ENCODE results near the gene NBAS. TPM values are rescaled to one million over a fixed set of nuclear protein-coding genes. Genes with fewer than 3 reads are reported as not detected.
"Not testable (repeated sequence)": the region's sequence is repeated elsewhere in the genome, so short reads cannot be mapped to it uniquely, and the experiment has no call there.

NBAS gene
- polyA plus RNA-seq, 4 donors = 26.0 to 67.2 (median 33.6) TPM

DNA sequence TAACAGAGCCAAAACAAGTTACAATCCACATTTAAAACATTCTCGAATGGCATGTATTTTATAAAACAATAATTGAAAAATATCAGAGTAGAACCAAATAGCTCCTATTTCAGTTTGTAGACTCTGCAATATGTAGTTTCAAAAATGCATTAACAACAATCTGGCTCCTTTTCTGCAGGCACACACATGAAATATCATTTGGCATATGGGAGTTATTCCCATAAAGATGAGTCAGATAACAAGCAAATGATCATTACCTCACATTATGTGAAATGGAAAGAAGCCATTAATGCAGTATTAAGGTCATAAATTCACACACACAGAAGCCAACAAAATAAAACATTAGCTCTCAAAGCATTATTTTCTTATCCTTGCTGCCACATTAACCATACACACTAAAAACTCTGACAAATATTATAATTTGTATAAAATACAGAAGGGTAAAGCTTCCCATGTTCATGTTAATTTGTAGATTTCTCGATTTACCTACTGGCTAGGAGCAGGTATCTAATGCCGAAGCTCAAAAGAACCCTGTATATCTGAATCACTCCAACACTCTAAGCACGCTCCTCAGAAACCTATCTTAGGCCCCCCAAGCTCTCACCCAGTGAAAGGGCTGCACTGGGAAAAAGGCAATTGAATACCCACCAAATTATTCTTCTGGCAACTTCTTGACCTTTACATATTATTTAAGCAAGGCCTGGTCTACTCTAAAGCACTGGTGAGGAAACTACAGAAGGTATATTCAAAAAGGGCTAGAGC, 13.8 kb downstream of the NBAS start:
- Histone ChIP-seq H3K9me3 (ENCODE audit: control insufficient read depth in 2 of 2, insufficient read depth in 1 of 2, low read depth in 1 of 2, low read length in 1 of 2) (no peaks in the 10 kb centered on the region), H3K4me1 (ENCODE audit: control insufficient read depth in 3 of 3, insufficient read depth in 2 of 3, low read depth in 1 of 3, low read length in 2 of 3) (no peaks in the 10 kb centered on the region), H3K36me3 (ENCODE audit: control insufficient read depth in 3 of 3, insufficient read depth in 2 of 3, low read depth in 1 of 3, low read length in 3 of 3) (peaks cover 0 to 20% (median 5%) of the 10 kb centered on the region in 3 donors), H3K27me3 (ENCODE audit: control insufficient read depth in 3 of 3, insufficient read depth in 3 of 3, low read length in 3 of 3) (no peaks in the 10 kb centered on the region), H3K27ac (ENCODE audit: low read depth in 1 of 3, low read length in 2 of 3) (no peak overlapping the region), H3K4me3 (ENCODE audit: low read depth in 1 of 3, low read length in 3 of 3) (no peak overlapping the region)
- 93 to 97% (median 96%) methylated on average over 4 of the region's 4 CpGs for WGBS, 3 donors
- DNase-seq (no peak), FAIRE-seq (no peak)

DNA sequence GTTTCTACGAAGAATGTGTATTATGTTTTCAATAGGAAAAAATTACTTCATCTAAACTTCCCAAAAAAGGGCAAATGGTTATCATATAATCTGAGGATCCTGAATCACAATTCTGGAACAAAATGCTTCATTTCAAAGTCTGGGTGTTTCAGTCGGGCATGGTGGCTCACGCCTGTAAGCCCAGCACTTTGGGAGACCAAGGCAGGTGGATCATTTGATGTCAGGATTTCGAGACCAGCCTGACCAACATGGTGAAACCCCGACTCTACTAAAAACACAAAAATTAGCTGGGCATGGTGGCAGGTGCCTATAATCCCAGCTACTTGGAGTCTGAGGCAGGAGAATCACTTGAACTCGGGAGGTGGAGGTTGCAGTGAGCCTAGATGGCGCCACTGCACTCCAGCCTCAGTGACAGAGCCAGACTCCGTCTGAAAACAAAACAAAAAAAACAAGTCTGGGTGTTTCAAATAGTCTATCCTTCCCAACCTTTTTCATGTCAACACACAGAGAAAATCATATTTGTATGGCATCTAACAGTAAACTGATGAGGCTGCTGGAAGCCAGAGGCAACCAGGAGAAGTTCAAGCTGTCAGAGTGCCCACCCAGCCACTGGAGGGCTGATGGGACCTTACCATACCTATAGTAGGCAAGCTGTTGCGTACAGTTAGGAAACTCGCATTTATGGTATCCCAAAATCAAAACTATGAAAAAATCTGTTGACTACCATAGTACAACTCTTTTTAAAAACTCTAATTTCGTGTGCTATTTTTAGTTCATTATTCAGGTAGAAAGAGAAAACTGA, 14.6 kb downstream of the NBAS start:
- Histone ChIP-seq H3K4me1 (ENCODE audit: control insufficient read depth in 3 of 3, insufficient read depth in 2 of 3, low read depth in 1 of 3, low read length in 2 of 3) (no peaks in the 10 kb centered on the region), H3K36me3 (ENCODE audit: control insufficient read depth in 3 of 3, insufficient read depth in 2 of 3, low read depth in 1 of 3, low read length in 3 of 3) (peaks cover 0 to 20% (median 3%) of the 10 kb centered on the region in 3 donors), H3K4me3 (ENCODE audit: low read depth in 1 of 3, low read length in 3 of 3) (no peak overlapping the region), H3K27ac (ENCODE audit: low read depth in 1 of 3, low read length in 2 of 3) (no peak overlapping the region), H3K9me3 (ENCODE audit: control insufficient read depth in 2 of 2, insufficient read depth in 1 of 2, low read depth in 1 of 2, low read length in 1 of 2) (no peaks in the 10 kb centered on the region), H3K27me3 (ENCODE audit: control insufficient read depth in 3 of 3, insufficient read depth in 3 of 3, low read length in 3 of 3) (no peaks in the 10 kb centered on the region)
- FAIRE-seq (no peak), DNase-seq (no peak)
- 90 to 94% (median 91%) methylated on average over 11 of the region's 11 CpGs for WGBS, 3 donors

DNA sequence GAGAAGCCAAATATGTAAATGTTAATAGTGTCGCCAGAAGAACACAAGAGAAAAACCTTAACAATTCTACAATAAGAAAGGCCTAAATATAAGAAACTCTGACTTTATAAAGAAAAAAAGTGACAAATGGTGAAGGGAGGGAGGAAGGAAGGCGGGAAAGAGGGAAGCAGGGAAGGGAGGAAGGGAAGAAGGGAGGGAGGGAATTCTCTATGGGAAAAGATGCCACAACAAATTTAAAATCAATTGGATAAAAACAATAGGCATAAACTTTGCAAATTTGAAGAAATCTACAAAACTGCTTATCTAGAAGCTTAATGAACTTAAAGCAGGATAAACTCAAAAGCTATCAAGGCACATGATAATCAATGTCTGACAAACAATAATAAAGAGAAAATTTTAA, 16.9 kb downstream of the NBAS start:
- Histone ChIP-seq H3K27me3 (ENCODE audit: control insufficient read depth in 3 of 3, insufficient read depth in 3 of 3, low read length in 3 of 3) (no peaks in the 10 kb centered on the region), H3K4me1 (ENCODE audit: control insufficient read depth in 3 of 3, insufficient read depth in 2 of 3, low read depth in 1 of 3, low read length in 2 of 3) (no peaks in the 10 kb centered on the region), H3K36me3 (ENCODE audit: control insufficient read depth in 3 of 3, insufficient read depth in 2 of 3, low read depth in 1 of 3, low read length in 3 of 3) (peaks cover 0 to 16% (median 3%) of the 10 kb centered on the region in 3 donors), H3K27ac (ENCODE audit: low read depth in 1 of 3, low read length in 2 of 3) (no peak overlapping the region), H3K4me3 (ENCODE audit: low read depth in 1 of 3, low read length in 3 of 3) (no peak overlapping the region), H3K9me3 (ENCODE audit: control insufficient read depth in 2 of 2, insufficient read depth in 1 of 2, low read depth in 1 of 2, low read length in 1 of 2) (no peaks in the 10 kb centered on the region)
- no peak for FAIRE-seq
- 93 to 98% (median 94%) methylated on average over 2 of the region's 2 CpGs for WGBS, 3 donors
- no peak for DNase-seq

DNA sequence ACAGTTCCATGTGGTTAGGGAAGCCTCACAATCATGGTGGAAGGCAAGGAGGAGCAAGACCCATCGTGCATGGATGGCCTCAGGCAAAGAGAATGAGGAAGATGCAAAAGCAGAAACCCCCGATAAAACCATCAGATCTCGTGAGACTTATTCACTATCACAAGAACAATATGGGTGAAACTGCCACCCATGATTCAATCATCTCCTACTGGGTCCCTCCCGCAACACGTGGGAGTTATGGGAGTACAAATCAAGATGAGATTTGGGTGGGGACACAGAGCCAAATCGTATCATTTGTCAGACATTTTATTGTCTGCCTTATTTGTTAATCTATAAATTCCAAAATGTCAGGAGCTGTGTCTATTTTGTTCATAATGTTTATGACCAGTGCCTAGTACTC, 17.6 kb downstream of the NBAS start:
- WGBS, 3 donors = 91 to 95% (median 93%) methylated on average over 6 of the region's 6 CpGs
- Histone ChIP-seq H3K4me3 (ENCODE audit: low read depth in 1 of 3, low read length in 3 of 3) (no peak overlapping the region), H3K4me1 (ENCODE audit: control insufficient read depth in 3 of 3, insufficient read depth in 2 of 3, low read depth in 1 of 3, low read length in 2 of 3) (no peaks in the 10 kb centered on the region), H3K27ac (ENCODE audit: low read depth in 1 of 3, low read length in 2 of 3) (no peak overlapping the region), H3K27me3 (ENCODE audit: control insufficient read depth in 3 of 3, insufficient read depth in 3 of 3, low read length in 3 of 3) (no peaks in the 10 kb centered on the region), H3K36me3 (ENCODE audit: control insufficient read depth in 3 of 3, insufficient read depth in 2 of 3, low read depth in 1 of 3, low read length in 3 of 3) (peaks cover 0 to 15% (median 0%) of the 10 kb centered on the region in 3 donors), H3K9me3 (ENCODE audit: control insufficient read depth in 2 of 2, insufficient read depth in 1 of 2, low read depth in 1 of 2, low read length in 1 of 2) (no peaks in the 10 kb centered on the region)
- no peak for FAIRE-seq
- no peak for DNase-seq

GRCh38 chr2:15543053-15543452, 18.1 kb downstream of the NBAS start:
- no peaks in the 10 kb centered on the region for H3K27me3 ChIP-seq (ENCODE audit: control insufficient read depth in 3 of 3, insufficient read depth in 3 of 3, low read length in 3 of 3)
- H3K27ac ChIP-seq (ENCODE audit: low read depth in 1 of 3, low read length in 2 of 3) = no peak overlapping the region
- H3K4me3 ChIP-seq (ENCODE audit: low read depth in 1 of 3, low read length in 3 of 3) = no peak overlapping the region
- DNase-seq (no peak), FAIRE-seq (no peak)
- no peaks in the 10 kb centered on the region for H3K4me1 ChIP-seq (ENCODE audit: control insufficient read depth in 3 of 3, insufficient read depth in 2 of 3, low read depth in 1 of 3, low read length in 2 of 3)
- WGBS, 3 donors = 83 to 91% (median 87%) methylated on average over 3 of the region's 3 CpGs
- H3K9me3 ChIP-seq (ENCODE audit: control insufficient read depth in 2 of 2, insufficient read depth in 1 of 2, low read depth in 1 of 2, low read length in 1 of 2) = no peaks in the 10 kb centered on the region
- peaks cover 0 to 11% (median 0%) of the 10 kb centered on the region in 3 donors for H3K36me3 ChIP-seq (ENCODE audit: control insufficient read depth in 3 of 3, insufficient read depth in 2 of 3, low read depth in 1 of 3, low read length in 3 of 3)

DNA sequence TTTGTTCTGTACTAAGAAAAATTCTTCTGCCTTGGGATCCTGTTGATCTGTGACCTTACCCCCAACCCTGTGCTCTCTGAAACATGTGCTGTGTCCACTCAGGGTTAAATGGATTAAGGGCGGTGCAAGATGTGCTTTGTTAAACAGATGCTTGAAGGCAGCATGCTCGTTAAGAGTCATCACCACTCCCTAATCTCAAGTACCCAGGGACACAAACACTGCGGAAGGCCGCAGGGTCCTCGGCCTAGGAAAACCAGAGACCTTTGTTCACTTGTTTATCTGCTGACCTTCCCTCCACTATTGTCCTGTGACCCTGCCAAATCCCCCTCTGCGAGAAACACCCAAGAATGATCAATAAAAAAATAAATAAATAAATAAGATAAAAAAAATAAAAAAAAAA, 18.9 kb downstream of the NBAS start:
- H3K4me3 ChIP-seq (ENCODE audit: low read depth in 1 of 3, low read length in 3 of 3); H3K4me1 ChIP-seq (ENCODE audit: control insufficient read depth in 3 of 3, insufficient read depth in 2 of 3, low read depth in 1 of 3, low read length in 2 of 3); H3K27me3 ChIP-seq (ENCODE audit: control insufficient read depth in 3 of 3, insufficient read depth in 3 of 3, low read length in 3 of 3); H3K9me3 ChIP-seq (ENCODE audit: control insufficient read depth in 2 of 2, insufficient read depth in 1 of 2, low read depth in 1 of 2, low read length in 1 of 2); FAIRE-seq; H3K27ac ChIP-seq (ENCODE audit: low read depth in 1 of 3, low read length in 2 of 3); DNase-seq: not testable (repeated sequence)
- 63 to 88% (median 64%) methylated on average over 1 of the region's 6 CpGs for WGBS, 3 donors
- peaks cover 0 to 11% (median 0%) of the 10 kb centered on the region in 3 donors for H3K36me3 ChIP-seq (ENCODE audit: control insufficient read depth in 3 of 3, insufficient read depth in 2 of 3, low read depth in 1 of 3, low read length in 3 of 3)

DNA sequence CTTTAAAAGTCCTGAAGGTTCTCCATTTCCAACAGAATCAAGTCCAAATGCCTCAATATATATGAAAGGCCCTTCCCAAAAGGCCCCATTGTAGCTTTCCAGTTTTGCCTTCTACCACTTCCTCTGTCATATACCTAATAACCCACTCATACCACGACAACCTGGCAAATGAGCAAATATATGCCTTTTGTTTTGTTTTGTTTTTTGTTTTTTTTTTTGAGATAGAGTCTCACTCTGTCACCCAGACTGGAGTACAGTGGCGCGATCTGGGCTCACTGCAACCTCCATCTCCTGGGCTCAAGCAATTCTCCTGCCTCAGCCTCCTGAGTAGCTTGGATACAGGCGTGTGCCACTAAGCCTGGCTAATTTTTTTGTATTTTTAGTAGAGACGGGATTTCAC, 20.6 kb downstream of the NBAS start:
- not testable (repeated sequence) for H3K27me3 ChIP-seq (ENCODE audit: control insufficient read depth in 3 of 3, insufficient read depth in 3 of 3, low read length in 3 of 3); H3K4me1 ChIP-seq (ENCODE audit: control insufficient read depth in 3 of 3, insufficient read depth in 2 of 3, low read depth in 1 of 3, low read length in 2 of 3); FAIRE-seq; H3K27ac ChIP-seq (ENCODE audit: low read depth in 1 of 3, low read length in 2 of 3); H3K4me3 ChIP-seq (ENCODE audit: low read depth in 1 of 3, low read length in 3 of 3); DNase-seq; H3K36me3 ChIP-seq (ENCODE audit: control insufficient read depth in 3 of 3, insufficient read depth in 2 of 3, low read depth in 1 of 3, low read length in 3 of 3); H3K9me3 ChIP-seq (ENCODE audit: control insufficient read depth in 2 of 2, insufficient read depth in 1 of 2, low read depth in 1 of 2, low read length in 1 of 2)
- 83 to 88% (median 86%) methylated on average over 5 of the region's 5 CpGs for WGBS, 3 donors

DNA sequence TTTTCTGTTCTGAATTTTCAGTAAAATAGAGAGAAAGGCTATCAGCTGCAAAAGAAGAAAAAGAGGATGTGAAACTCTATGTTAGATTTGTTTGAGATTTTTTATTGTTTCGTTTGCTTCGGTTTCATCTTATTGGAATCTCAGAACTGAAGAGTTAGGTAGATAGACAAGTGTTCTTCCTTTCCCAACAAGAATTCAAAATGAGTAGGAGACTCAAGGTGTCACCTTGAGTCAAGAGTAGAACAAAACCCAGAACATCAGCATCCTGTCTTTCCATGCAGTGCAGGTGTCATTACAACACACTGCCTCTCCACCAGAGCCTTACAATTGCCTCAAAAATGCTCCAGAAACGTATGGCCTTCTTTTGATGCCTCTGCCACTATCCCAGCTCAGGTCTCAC, 21.1 kb downstream of the NBAS start:
- WGBS, 3 donors = 87 to 91% (median 89%) methylated on average over 3 of the region's 3 CpGs
- FAIRE-seq = no peak

More for the DNA sequence above, 21.1 kb downstream of the NBAS start:
- no peak for DNase-seq
- no peaks in the 10 kb centered on the region for H3K4me1 ChIP-seq (ENCODE audit: control insufficient read depth in 3 of 3, insufficient read depth in 2 of 3, low read depth in 1 of 3, low read length in 2 of 3)
- H3K36me3 ChIP-seq (ENCODE audit: control insufficient read depth in 3 of 3, insufficient read depth in 2 of 3, low read depth in 1 of 3, low read length in 3 of 3) = peaks cover 0 to 6% (median 0%) of the 10 kb centered on the region in 3 donors
- no peak overlapping the region for H3K27ac ChIP-seq (ENCODE audit: low read depth in 1 of 3, low read length in 2 of 3)
- no peaks in the 10 kb centered on the region for H3K9me3 ChIP-seq (ENCODE audit: control insufficient read depth in 2 of 2, insufficient read depth in 1 of 2, low read depth in 1 of 2, low read length in 1 of 2)
- H3K4me3 ChIP-seq (ENCODE audit: low read depth in 1 of 3, low read length in 3 of 3) = no peak overlapping the region
- no peaks in the 10 kb centered on the region for H3K27me3 ChIP-seq (ENCODE audit: control insufficient read depth in 3 of 3, insufficient read depth in 3 of 3, low read length in 3 of 3)
